Metanephros (tissue), 2 donors: ENCODE measurements around the gene TDRD12. TPM values are rescaled to one million over a fixed set of nuclear protein-coding genes. Genes with fewer than 3 reads are reported as not detected.

Experiments used
- small RNA-seq: library from RNA; depleted of rRNA; stranded (forward); fragments of <200 nt; gene quantifications from one replicate; pipeline ENCODE3, GENCODE V24; 2014; ENCODE audit warnings: low replicate concordance
- total RNA-seq: library from RNA; depleted of rRNA; stranded (reverse); fragments of >200 nt; gene quantifications from one replicate; pipeline ENCODE4 v1.2.3, GENCODE V29; 2014

The TDRD12 gene, protein sequence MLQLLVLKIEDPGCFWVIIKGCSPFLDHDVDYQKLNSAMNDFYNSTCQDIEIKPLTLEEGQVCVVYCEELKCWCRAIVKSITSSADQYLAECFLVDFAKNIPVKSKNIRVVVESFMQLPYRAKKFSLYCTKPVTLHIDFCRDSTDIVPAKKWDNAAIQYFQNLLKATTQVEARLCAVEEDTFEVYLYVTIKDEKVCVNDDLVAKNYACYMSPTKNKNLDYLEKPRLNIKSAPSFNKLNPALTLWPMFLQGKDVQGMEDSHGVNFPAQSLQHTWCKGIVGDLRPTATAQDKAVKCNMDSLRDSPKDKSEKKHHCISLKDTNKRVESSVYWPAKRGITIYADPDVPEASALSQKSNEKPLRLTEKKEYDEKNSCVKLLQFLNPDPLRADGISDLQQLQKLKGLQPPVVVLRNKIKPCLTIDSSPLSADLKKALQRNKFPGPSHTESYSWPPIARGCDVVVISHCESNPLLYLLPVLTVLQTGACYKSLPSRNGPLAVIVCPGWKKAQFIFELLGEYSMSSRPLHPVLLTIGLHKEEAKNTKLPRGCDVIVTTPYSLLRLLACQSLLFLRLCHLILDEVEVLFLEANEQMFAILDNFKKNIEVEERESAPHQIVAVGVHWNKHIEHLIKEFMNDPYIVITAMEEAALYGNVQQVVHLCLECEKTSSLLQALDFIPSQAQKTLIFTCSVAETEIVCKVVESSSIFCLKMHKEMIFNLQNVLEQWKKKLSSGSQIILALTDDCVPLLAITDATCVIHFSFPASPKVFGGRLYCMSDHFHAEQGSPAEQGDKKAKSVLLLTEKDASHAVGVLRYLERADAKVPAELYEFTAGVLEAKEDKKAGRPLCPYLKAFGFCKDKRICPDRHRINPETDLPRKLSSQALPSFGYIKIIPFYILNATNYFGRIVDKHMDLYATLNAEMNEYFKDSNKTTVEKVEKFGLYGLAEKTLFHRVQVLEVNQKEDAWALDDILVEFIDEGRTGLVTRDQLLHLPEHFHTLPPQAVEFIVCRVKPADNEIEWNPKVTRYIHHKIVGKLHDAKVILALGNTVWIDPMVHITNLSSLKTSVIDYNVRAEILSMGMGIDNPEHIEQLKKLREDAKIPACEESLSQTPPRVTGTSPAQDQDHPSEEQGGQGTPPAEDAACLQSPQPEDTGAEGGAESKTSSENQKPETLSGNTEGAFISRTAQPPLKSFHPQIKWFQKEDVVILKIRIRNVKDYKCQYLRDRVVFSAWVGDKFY (N-terminal part only)
- total RNA-seq = 0.12 TPM

DNA sequence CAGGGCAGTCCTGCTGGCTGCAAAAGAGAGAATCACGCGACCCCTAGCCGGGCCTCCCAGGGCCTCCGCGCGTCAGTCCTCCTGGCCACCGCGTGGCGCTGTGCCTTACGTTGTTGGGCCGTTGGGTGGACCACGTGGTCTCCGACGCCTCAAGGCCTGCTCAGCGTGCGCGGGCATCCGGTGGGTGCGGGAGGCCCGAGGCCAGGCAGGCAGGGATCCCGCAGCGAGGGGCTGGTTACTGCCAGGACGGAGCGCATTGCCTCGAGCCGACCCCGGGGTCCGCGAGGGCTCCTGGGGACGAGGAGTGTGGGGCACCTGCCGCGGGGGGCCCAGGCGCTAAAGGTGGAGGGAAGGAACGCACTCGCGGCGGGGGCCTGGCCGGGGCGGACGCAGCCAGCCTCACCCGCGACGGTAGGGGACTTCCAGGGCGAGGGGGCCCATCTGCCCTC is at the start of gene TDRD12:
Gene TDRD12 (plus strand): TSS at position 157 of the 449 bp plus-strand sequence. CDS start 306 bp downstream, outside the sequence.

DNA sequence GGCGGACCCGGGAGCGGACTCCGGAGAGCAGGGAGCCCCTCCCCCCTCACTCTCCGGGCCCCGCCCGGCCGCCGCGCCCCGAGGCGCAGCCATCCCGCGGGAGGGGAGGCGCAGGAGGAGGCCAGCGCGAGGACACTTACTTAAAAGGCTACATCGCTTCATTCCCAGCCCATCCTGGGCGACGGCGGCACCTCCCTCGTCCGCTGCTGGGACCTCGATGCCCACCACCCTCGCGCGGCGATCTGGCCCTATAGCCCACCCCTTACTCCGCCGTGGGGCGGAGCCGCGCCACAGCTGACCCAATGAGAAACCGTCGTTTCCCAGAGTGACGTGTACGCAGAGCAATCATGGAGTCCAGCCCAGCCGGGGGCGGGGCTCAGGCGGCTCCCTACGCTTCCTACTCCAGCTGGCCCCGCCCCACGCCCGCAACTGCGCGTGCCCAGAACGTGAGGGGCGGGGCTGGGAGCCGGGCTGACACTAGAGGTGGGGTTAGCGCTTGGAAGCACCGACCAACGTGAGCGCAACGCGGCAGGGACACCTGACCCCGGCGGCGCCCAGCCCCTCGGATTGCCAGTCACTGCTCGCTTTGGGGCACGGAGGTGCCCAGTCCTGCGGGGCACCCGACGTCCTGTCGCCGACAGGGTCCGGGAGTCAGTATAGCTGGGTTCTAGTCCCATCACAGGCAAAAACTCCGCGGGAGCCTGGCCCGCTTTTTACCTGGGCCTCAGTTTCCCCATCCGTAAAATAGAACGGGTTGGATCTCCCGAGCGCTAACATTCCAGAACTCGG is 44.4 kb upstream of the TDRD12 start, which contains the start of gene ANKRD27:
Gene ANKRD27 (minus strand): TSS at position 250 of the 789 bp plus-strand sequence. CDS start 16,165 bp downstream, outside the sequence.

DNA sequence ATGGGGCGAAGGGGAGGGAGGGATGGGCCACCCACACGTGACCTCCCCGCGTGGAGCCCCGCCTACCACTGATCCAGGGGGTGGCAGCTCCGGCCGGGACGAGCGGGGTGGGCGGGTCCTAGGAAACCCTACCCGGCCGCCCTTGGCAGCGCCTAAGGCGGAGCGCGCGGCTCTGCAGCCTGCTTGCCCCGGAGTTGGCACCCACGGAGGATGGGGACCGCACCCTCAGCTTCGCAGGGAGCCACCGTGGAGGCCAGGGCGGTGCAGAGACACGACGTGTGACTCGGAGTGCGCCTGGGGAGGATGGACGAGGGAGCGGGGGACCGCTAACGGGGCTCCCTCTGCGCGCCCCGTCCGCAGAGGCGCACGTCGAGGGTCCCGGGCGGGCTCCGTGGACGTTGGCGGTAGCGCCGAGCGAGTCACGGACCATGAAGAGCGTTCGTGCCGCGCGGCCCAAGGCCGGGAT is 43.8 kb upstream of the TDRD12 start, which contains the start of gene RGS9BP:
Gene RGS9BP (plus strand): TSS at position 129 of the 466 bp plus-strand sequence. CDS start 416 bp downstream, outside the sequence.

DNA sequence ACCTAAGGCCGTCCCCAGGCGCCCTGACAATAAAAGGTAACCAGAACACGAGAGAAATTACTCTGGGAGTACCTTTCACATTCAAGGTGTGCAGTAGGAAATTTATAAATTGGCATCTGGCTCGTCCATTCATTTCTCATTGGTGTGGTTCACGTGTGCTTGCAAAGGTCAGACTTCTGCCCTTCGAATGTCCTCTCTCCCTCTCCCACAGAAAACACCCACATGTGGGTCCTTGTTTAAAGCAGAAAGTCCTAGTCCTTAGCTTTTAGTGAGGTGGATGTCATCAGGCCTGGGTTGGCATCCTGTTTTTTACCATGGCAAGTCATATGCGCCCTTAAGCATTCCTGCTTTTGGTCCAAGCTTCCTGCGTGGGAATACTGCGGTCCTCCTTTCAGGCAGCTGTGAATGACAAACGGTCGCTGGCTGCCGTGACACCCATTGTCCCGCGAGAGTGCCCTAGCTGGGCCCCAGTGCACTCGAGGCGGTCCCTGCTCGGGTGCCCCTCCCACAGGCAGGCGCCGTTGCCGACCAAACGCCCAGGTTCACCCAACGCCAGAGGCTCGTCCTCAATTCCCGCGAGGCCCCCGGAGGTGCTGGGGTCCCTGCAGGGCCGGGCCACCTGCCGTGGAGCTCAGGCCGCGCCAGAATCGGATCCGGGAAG is 28.1 kb upstream of the TDRD12 start, which contains the start of gene NUDT19:
Gene NUDT19 (plus strand): TSS at position 531 of the 661 bp plus-strand sequence. CDS start 140 bp downstream, outside the sequence.

DNA sequence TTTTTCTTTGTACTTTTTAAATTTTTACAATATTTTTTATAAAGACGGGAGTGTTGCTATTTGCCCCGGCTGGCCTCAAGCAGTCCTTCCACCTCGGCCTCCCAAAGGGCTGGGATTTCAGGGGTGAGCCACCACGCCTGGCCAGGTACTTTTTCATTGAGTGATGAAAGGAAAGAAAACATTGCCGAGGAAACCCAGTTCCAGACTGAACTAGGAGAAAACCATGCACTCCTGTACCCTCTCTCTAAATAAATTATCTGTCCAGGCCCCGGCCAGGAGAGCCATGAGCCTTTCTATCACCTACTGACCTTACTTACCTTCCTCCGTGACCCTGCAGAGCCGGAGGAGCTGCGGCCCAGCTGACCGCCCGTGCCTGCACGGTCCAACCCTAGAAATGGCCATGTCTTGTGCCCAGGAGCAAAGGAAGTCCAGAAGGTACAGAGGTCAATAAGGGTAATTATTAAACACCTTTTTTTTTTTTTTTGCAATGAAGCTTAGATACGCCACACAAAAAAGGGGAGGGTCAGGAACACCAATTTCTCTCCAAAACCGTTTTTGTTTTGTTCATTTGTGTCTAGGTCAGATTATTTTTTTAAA is 149.9 kb downstream of the TDRD12 start, which contains the start of gene SLC7A9:
Gene SLC7A9 (minus strand): TSS at position 399 of the 597 bp plus-strand sequence. CDS start 1,233 bp downstream, outside the sequence.

Small RNA genes within 50 kb of the gene (small RNA-seq; reads per million reads assigned to genes)
- gene RN7SKP22 = not detected

Other genes with a start within 250 kb of the TDRD12 start
- gene PDCD5, start 138.6 kb upstream of the TDRD12 start, total RNA-seq = 33.1 TPM
- gene ANKRD27, start 44.6 kb upstream of the TDRD12 start, total RNA-seq = 23.0 TPM
- 1.9 TPM for gene RGS9BP, start 43.9 kb upstream of the TDRD12 start, total RNA-seq
- gene NUDT19, start 27.9 kb upstream of the TDRD12 start, total RNA-seq = 11.6 TPM
- 9.0 TPM for gene SLC7A9, start 150.0 kb downstream of the TDRD12 start, total RNA-seq